ENCODE measurements around the gene ZNF791.

DNA sequence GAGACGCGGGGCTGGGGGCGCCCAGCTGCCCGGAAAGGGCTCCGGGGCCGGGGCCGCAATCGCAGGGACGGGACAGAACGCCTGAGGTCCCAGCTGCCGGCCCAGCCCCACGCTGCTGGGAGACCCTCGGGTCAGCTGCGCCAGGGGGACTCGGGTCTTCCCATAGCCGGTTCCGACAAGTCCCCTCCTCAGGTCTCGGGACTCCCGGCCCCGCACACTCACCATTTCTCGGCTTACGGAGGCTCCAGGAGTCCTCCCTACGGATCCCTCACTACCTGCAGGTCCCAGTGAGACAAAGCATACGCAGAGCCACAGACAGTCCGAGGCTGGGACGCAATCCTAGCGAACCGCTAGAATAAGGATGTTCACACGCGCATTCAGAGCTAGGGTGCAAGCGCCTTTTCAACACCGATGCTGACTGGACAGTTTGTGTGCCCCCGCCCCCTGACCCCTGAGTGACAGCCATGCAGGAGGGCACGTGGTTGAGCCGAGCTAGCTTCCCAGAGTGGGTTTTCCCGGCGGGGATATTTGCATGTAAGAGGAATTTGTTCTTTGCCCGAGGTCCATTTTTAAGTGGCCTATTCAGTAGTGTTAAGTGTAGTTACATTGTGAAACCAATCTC is 13.7 kb upstream of the ZNF791 start:
- TF ChIP-seq EP300 (IDR thresholded peaks at IDR 0.05; ENCODE audit: borderline replicate concordance) (no peak), CEBPB (IDR thresholded peaks at IDR 0.05) (no peak), CREB1 (IDR thresholded peaks at IDR 0.05; ENCODE audit: low read depth) (no peak), YY1 (IDR thresholded peaks at IDR 0.05; ENCODE audit: low read depth) (no peak), EGR1 (IDR thresholded peaks at IDR 0.05) (no peak), TEAD4 (IDR thresholded peaks at IDR 0.05) (no peak), TAF1 (IDR thresholded peaks at IDR 0.05; ENCODE audit: low read depth) (no peak), NFIC (IDR thresholded peaks at IDR 0.05) (no peak), FOXM1 (IDR thresholded peaks at IDR 0.05; ENCODE audit: borderline replicate concordance, low read depth) (no peak), RAD21 (IDR thresholded peaks at IDR 0.05; ENCODE audit: low read depth) (no peak)
- TF ChIP-seq, protein P1, sequence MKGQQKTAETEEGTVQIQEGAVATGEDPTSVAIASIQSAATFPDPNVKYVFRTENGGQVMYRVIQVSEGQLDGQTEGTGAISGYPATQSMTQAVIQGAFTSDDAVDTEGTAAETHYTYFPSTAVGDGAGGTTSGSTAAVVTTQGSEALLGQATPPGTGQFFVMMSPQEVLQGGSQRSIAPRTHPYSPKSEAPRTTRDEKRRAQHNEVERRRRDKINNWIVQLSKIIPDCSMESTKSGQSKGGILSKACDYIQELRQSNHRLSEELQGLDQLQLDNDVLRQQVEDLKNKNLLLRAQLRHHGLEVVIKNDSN (IDR thresholded peaks at IDR 0.05) = no peak
- TF ChIP-seq, protein P2, sequence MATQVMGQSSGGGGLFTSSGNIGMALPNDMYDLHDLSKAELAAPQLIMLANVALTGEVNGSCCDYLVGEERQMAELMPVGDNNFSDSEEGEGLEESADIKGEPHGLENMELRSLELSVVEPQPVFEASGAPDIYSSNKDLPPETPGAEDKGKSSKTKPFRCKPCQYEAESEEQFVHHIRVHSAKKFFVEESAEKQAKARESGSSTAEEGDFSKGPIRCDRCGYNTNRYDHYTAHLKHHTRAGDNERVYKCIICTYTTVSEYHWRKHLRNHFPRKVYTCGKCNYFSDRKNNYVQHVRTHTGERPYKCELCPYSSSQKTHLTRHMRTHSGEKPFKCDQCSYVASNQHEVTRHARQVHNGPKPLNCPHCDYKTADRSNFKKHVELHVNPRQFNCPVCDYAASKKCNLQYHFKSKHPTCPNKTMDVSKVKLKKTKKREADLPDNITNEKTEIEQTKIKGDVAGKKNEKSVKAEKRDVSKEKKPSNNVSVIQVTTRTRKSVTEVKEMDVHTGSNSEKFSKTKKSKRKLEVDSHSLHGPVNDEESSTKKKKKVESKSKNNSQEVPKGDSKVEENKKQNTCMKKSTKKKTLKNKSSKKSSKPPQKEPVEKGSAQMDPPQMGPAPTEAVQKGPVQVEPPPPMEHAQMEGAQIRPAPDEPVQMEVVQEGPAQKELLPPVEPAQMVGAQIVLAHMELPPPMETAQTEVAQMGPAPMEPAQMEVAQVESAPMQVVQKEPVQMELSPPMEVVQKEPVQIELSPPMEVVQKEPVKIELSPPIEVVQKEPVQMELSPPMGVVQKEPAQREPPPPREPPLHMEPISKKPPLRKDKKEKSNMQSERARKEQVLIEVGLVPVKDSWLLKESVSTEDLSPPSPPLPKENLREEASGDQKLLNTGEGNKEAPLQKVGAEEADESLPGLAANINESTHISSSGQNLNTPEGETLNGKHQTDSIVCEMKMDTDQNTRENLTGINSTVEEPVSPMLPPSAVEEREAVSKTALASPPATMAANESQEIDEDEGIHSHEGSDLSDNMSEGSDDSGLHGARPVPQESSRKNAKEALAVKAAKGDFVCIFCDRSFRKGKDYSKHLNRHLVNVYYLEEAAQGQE (IDR thresholded peaks at IDR 0.05; ENCODE audit: low read depth) = no peak
- TF ChIP-seq, protein P3, sequence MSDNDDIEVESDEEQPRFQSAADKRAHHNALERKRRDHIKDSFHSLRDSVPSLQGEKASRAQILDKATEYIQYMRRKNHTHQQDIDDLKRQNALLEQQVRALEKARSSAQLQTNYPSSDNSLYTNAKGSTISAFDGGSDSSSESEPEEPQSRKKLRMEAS (IDR thresholded peaks at IDR 0.05) = no peak
